Right cardiac atrium (tissue), 5 donors: Measurements from ENCODE around the gene MAN1B1. TPM values are rescaled to one million over a fixed set of nuclear protein-coding genes. Genes with fewer than 3 reads are reported as not detected.
"Not testable (repeated sequence)": the region's sequence is repeated elsewhere in the genome, so short reads cannot be mapped to it uniquely, and the experiment has no call there.

ENCODE experiments used
- ATAC-seq, 2 donors: fragments of 200-7000 bp; cut with Tn5 transposase; one replicate each; pipeline versions ENCODE4 v1.8.0 to v1.9.1; 2020; ENCODE audit warnings: moderate library complexity in 2 of 2, mild to moderate bottlenecking in 1 of 2
- DNase-seq, 3 donors: peaks; one replicate each; pipeline ENCODE4 v3.0.0-alpha.2; 2020
- H3K27ac ChIP-seq: one replicate; pipeline ENCODE4 v1.5.1; 2013; ENCODE audit warnings: mild to moderate bottlenecking, low read length, control low read depth, moderate library complexity
- H3K27me3 ChIP-seq: one replicate; pipeline ENCODE4 v1.6.1; 2013; ENCODE audit not compliant: control insufficient read depth, insufficient read depth
- H3K4me1 ChIP-seq: one replicate; pipeline ENCODE4 v1.6.1; 2013; ENCODE audit warnings: low read length; ENCODE audit not compliant: control insufficient read depth, insufficient read depth
- H3K4me3 ChIP-seq: one replicate; pipeline ENCODE4 v1.5.1; 2013; ENCODE audit warnings: low read length, control low read depth
- H3K9me3 ChIP-seq: one replicate; pipeline ENCODE4 v1.6.1; 2013; ENCODE audit warnings: low read length; ENCODE audit not compliant: control insufficient read depth
- WGBS: extraction: QIAGEN DNeasy Blood & Tissue Kit; methylation state at CpG from one replicate; pipeline ENCODE4 v1.1.7; 2013; 5-methylcytosine and 5-hydroxymethylcytosine counted together
- intact Hi-C, 4 donors: fragments of 100-400 bp; cut with DNase I; formaldehyde crosslinking; loops; one replicate each; pipeline versions ENCODE4 v1.11.0 to v1.14.0; 2022 to 2023
- polyA plus RNA-seq: library from polyadenylated mRNA; stranded (reverse); fragments of 200-250 nt; gene quantifications from one replicate; pipeline ENCODE4 v1.2.3, GENCODE V29; 2013
- total RNA-seq, 4 donors: library from RNA; stranded (reverse); fragmentation: NEBNext Ultra II Directional; extraction: Animal tissue kit (Norgen Biotek cat#: 25700); gene quantifications; one replicate each; pipeline ENCODE4 v1.2.1, GENCODE V29; 2021
- donor health status: healthy with polysubstance abuse.
- donor health status: DM: no; HTN: yes; CAD: no.
- donor health status: DM: no; HTN: no; CAD: no.
- donor health status: DM: no; HTN: yes; CAD: no; lungs with severe emphysema.
- donor health status: DM: yes; HTN: yes; CAD: no.

Gene MAN1B1
- total and polyA plus RNA-seq, 5 donors, result 23.9 to 31.3 (median 25.9) TPM

DNA sequence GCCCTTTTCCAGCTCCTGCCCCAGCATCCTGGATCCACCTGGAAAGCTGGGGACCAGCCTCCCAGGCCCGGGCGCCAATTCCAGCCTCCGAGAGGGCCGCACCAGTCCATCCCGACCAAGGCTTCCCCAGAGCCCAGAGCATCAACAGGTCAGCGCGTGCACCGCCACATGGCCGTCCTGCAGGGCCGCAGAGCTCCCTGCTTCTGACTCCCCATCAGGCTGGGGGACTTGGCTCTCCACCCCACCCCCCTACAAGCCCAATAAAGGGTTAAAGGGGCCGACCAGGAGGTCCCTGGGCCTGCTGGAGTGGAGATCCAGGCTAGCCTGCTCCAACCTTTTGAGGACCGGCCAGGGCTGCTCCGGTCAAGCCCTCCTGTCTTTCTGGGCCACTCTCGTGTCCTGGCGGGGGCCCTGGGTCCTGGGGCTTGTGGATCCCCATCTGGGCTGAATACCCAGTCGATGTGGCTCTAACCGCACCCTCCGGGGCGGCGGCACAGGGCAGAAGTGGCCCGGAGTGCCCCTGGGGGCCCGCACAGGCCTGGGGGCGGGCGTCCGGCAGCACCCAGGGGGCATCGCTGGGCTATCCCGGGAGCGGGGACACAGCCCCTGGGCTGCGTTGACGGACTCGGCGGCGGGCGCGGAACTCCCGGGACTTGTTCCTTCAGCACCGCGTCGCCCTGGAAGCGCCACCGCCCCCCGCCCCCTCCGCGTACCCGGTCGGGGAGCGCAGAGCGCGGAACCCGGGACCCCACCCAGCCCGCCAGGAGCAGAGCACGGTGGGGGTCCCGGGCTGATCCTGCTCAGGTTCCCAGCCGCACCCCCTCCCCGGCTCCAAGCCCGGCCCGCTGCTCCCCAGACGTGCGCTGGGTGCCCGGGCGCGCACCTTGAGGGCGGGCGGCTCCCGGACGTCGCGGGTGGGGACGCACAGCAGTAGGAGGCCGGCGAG lies 33.5 kb upstream of the MAN1B1 start:
- intact Hi-C loops, result no loop called here
- ATAC-seq (no peak), DNase-seq (peak in 1 of 3 donors; percentile 62)
- Histone ChIP-seq H3K4me1 (peaks cover 2% of the 10 kb centered on the region), H3K9me3 (no peaks in the 10 kb centered on the region), H3K27ac (no peak overlapping the region), H3K4me3 (peak overlapping the region; percentile 34), H3K27me3 (no peaks in the 10 kb centered on the region)
- WGBS, result 14% methylated on average over 71 of the region's 71 CpGs

DNA sequence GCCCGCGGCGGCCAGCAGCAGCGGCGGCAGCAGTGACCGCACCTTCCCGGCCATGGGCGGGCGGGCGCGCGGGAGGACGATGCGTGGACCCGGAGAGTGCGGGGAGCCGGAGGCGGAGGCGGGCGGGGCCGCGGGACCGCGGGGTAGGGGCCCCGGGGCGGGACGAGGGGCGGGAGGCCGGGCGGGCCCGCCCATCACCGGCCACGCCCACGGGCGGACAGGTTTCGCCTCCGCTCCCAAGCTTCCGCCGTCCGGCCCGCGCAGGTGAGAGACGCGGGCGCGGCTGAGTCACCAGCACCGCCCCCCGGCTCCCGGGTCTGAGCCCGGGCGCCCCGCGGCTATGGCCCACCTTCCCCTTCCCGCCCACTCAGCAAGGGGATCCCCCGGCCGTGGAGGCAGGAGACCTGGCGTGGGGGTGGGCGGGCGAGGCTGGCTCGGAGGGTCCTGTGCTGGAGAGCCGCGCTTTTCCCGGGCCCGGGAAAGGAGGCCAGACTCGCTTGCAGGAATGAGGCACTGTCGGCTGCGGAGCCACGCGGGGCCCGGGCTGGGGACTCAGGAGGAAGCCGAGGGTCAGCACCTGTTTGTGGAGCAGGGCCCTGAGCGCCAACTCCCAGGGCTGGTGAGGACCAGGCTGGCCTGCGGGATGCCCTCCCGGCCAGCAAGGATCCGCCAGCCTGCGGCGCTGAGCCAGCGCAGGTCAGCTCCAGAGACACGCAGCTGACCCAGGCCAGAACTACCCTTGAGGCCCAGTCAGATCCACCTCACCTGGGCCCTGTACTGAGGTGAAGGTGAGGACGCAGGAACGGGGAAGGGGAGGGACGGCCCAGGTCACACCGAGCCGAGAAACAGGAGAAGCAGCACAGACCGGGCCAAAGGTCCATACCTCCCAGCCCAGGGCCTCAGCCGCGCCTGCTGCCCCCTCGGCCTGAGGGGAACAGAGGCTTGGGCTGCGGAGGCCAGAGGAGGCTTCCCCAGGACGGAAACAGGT lies 32.5 kb upstream of the MAN1B1 start, which contains the start of gene ENTPD2:
Gene ENTPD2 (minus strand): TSS at position 118 of the 988 bp plus-strand sequence. CDS start 64 bp downstream, at position 54.
- Histone ChIP-seq H3K27ac (no peak within 1 kb of the TSS), H3K27me3 (no peaks in the 10 kb centered on the region), H3K4me3 (peak within 1 kb of the TSS; percentile 34), H3K9me3 (no peaks in the 10 kb centered on the region), H3K4me1 (peaks cover 2% of the 10 kb centered on the region)
- intact Hi-C loops, result no loop called here
- ATAC-seq (no peak), DNase-seq (peak in 2 of 3 donors; percentile 65 to 74)
- 19% methylated on average over 89 of the region's 90 CpGs for WGBS

DNA sequence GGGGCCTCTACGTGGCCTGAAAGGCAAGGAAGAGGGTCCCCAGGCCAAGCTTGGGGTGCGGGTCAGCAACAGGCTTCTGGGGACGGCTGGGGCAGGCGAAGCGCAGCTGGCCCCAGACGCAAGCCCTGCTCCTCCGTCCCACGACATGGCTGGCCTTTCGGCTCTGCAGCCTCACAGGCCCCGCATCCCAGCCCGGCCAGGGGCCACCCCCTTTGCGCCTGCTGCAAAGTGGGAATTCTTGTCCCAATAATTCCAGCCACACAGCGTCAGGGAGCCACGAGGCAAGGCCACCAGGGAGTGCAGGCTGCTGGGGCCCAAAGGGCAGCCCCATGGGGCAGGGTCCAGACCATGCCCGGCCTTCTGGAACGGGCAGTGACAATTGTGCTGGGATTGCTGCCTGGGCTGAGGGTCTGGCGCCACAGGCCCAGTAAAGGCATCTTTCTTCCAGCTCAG lies 31.8 kb upstream of the MAN1B1 start:
- peak overlapping the region; percentile 48 for H3K27ac ChIP-seq
- DNase-seq (peak in 1 of 3 donors; percentile 82), ATAC-seq (peak; percentile 7 to 28)
- H3K4me1 ChIP-seq, result peaks cover 2% of the 10 kb centered on the region
- no peaks in the 10 kb centered on the region for H3K9me3 ChIP-seq
- intact Hi-C loops, result no loop called here
- H3K4me3 ChIP-seq, result no peak overlapping the region
- 42% methylated on average over 17 of the region's 17 CpGs for WGBS
- no peaks in the 10 kb centered on the region for H3K27me3 ChIP-seq

DNA sequence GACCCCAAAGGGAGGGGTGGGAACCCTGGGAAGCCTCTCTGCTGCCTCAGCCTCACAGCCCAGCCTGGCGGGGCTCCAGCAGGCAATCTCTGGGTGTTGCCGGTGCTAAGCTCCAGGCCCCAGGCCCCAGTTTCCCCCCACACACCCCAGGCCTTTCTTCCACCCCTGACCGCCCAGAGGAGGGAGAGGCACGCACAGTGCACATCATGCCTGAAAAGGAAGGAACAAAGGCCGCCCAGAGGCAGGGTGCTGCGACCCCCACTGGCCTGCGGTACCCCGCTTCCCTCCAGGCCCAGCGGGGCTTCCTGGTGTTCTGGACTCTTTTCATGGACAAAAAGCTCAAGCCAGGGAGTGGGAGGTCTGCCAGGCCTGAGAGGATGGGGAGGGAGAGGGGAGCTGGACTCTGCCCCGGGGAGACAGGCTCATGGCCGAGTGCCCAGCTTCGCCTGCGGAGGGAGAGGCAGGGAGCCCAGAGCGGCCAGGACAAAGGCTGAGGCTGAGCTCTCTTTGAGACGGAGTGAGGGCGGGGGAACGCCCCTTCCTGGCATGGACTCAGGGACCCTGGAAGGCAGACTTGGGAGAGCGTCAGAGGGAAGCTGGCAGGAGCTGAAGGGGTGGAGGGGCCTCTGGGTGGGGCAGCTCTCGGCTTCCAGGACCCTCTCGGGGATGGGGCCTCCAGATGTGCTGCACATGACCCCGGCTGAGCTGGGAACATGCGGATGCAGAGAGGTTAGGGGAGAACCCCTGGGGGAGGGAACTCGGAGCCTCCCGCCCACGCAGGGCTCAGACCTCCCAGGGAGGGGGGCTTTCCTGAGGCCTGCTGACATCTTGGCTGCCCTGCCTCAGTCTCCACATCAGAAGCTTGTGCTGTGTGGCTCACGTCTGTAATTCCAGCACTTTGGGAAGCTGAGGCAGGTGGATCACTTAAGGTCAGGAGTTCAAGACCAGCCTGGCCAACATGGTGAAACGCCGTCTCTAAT lies 31.1 kb upstream of the MAN1B1 start:
- H3K27ac ChIP-seq, result peak overlapping the region; percentile 48
- peak; percentile 93 to 94 for ATAC-seq
- intact Hi-C loops, result no loop called here
- H3K27me3 ChIP-seq, result no peaks in the 10 kb centered on the region
- DNase-seq, result peak; percentile 93 to 98 (median 98)
- no peak overlapping the region for H3K4me3 ChIP-seq
- WGBS, result 26% methylated on average over 28 of the region's 28 CpGs
- peaks cover 2% of the 10 kb centered on the region for H3K4me1 ChIP-seq
- H3K9me3 ChIP-seq, result no peaks in the 10 kb centered on the region

DNA sequence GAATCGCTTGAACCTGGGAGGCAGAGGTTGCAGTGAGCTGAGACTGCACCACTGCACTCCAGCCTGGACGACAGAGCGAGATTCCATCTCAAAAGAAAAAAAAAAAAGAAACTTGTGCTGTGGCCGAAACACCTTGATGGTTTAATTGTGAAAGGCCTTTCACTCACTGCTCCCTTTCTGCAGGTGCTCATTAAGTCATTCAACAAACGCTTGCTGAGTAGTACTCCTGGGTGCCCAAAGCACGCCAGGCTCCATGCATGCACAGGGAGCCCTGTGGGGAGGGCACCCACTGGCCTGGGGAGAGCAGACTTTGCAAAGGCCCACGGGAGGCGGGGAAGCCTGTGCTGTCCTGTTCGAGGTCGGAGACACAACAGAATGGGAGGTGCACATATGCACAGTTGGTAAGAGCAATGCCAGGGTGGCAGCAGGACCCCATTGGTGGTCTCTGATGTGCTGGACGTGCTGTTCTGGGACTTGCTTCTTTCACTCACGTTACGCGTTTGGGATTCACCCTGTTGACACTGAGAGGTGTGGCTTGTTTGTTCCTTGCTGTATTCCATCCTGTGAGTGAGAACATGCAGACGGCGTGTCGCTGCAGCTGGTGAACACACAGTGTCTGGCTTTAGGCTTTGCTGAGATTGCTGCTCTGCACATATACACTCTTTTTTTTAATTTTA lies 29.9 kb upstream of the MAN1B1 start:
- H3K27ac ChIP-seq, result no peak overlapping the region

DNA sequence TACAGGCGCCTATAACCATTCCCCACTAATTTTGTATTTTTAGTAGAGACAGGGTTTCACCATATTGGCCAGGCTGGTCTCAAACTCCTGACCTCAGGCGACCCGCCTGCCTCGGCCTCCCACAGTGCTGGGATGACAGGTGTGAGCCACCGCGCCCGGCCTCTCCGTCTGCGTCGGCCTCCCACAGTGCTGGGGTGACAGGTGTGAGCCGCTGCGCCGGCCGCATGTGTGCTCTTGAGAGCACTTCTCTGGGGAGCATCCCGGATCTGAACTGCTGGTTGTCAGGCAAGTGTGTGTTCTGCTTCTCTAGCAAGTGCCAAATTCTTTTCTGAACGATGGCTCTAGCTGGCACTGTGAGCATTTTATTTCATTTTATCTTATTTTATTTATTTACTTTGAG lies 29.2 kb upstream of the MAN1B1 start:
- ATAC-seq (no peak), DNase-seq (no peak)
- Histone ChIP-seq H3K4me3 (no peak overlapping the region), H3K9me3 (no peaks in the 10 kb centered on the region), H3K4me1 (peaks cover 2% of the 10 kb centered on the region), H3K27me3 (no peaks in the 10 kb centered on the region), H3K27ac (no peak overlapping the region)
- 60% methylated on average over 16 of the region's 16 CpGs for WGBS
- intact Hi-C loops, result no loop called here

More for the DNA sequence above, 29.9 kb upstream of the MAN1B1 start:
- Histone ChIP-seq H3K4me3 (no peak overlapping the region), H3K4me1 (peaks cover 2% of the 10 kb centered on the region), H3K27me3 (no peaks in the 10 kb centered on the region), H3K9me3 (no peaks in the 10 kb centered on the region)
- ATAC-seq (no peak), DNase-seq (no peak)
- WGBS, result 67% methylated on average over 17 of the region's 17 CpGs
- intact Hi-C loops, result no loop called here

DNA sequence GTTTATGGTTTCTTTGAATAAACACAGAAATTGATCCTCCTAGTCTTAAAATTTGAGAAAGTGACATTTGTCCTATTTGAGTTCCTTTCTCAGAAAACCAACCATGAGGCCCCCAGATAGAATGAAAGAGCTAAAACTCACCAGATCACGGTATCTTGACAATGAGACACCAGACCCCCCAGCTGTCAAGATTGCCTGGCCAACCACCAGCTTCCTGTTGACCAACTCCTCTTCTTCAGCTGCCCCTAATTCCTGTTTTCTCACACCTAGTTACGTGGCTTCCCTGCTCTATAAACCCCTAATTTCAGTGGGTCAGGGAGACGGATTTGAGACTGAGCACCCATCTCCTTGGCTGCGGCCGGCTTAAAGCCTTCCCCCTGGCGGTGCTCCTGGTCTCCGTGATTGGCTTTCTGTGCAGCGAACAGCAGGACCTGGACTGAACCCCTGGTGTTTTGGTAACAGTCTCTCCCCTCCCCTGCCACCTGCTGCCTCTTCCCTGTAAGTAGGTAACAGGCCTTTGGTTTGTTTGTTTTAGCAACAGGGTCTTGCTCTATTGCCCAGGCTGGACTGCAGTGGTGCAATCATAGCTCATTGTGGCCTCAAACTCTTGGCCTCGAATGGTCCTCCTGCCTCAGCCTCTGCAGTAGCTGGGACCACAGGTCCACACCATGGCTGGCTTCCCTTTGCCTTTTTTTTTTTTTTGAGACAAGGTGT lies 28.1 kb upstream of the MAN1B1 start:
- Histone ChIP-seq H3K9me3 (no peaks in the 10 kb centered on the region), H3K4me3 (no peak overlapping the region), H3K27ac (no peak overlapping the region), H3K4me1 (peaks cover 2% of the 10 kb centered on the region), H3K27me3 (no peaks in the 10 kb centered on the region)
- WGBS, result 86% methylated on average over 9 of the region's 9 CpGs
- intact Hi-C loops, result no loop called here
- ATAC-seq (no peak), DNase-seq (no peak)

DNA sequence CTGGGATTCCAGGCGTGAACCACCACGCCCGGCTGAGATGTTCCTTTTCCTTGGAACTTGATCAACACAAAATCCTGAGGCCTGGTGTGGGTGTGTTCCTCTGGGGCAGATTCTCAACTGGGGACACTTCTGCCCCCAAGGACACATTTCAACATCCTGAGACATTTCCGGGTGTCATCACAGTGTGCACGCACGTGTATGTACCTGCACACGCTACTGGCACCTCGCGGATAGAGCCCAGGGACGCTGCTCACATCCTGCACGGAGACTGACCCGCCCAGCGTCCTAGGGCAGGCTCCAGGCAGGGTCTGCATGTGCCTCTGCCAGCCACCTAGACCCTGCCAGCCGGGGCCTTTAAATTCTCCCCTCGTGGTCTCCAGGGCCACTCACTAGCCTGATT lies 24.4 kb upstream of the MAN1B1 start:
- ATAC-seq (no peak), DNase-seq (no peak)
- Histone ChIP-seq H3K27me3 (no peaks in the 10 kb centered on the region), H3K4me3 (no peak overlapping the region), H3K4me1 (no peaks in the 10 kb centered on the region), H3K9me3 (no peaks in the 10 kb centered on the region), H3K27ac (no peak overlapping the region)
- 85% methylated on average over 15 of the region's 15 CpGs for WGBS
- intact Hi-C loops, result loop anchor here in 1 of 4 donors (10.0 kb wide), 1 partner anchor 278 kb away; no protein-coding TSS in a partner anchor

DNA sequence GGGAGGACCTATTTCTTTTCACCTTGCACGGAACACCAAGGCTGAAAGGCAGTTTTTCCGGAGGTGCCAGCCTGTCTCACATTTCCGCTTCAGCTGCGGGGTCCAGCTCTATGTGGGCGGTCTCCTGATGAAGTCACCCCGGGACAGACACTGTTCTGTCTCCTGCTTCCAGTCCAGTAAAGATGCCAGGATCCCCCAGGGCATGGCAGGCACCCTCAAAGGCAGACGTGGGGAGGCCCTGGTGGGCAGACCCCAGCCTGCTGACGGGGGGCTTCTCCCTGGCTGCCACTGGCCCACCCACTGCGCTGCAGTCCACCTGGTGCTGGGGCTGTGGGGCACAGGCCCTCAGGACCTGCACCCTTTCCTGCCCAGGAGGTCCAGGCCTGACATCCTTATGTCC lies 24.0 kb upstream of the MAN1B1 start:
- 80% methylated on average over 7 of the region's 9 CpGs for WGBS
- not testable (repeated sequence) for ATAC-seq, H3K9me3 ChIP-seq, H3K27me3 ChIP-seq, H3K4me3 ChIP-seq, DNase-seq, H3K27ac ChIP-seq, H3K4me1 ChIP-seq
- intact Hi-C loops, result loop anchor here in 1 of 4 donors (10.0 kb wide), 1 partner anchor 278 kb away; no protein-coding TSS in a partner anchor
